ENCODE measurements around the gene NOM1. TPM values are rescaled to one million over a fixed set of nuclear protein-coding genes. Genes with fewer than 3 reads are reported as not detected.
A peak's percentile ranks its signal among the peaks of the same experiment; 100 is the strongest.

NOM1 gene
- total and polyA plus RNA-seq, 2 experiments from 2014 or later, result 17.7 to 36.5 TPM

- H3K27me3 Mint-ChIP-seq (ENCODE audit: insufficient read depth, low read depth, poor library complexity), result peaks cover 41% of the 10 kb centered on the region
- H2AFZ ChIP-seq, result no peak overlapping the region
Observed at GRCh38 chr7:156993021-156993924, 43.8 kb downstream of the NOM1 start.

DNA sequence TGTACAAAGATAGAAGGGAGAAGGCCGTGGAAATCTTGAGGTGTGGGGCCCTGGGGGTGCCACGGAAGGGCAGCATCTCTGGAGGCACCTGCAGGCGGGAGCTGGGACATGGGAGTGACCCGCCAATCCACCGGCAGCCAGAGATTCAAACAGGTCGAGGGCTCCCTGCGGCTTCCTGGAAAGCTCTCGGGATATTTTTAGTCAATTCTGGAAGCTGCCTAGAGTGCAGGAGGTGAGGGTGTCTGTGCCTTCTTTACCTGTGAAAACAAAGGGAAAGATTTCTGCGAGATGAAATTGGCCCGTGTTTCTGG lies 44.4 kb downstream of the NOM1 start:
- Histone ChIP-seq H3K27ac (ENCODE audit: low read depth) (no peak overlapping the region), H3K79me2 (replicated peaks; ENCODE audit: insufficient read depth) (no peaks in the 10 kb centered on the region), H3K27me3 (ENCODE audit: insufficient read depth) (peaks cover 42% of the 10 kb centered on the region), H3K4me1 (ENCODE audit: insufficient read depth) (peaks cover under 1% of the 10 kb centered on the region), H3F3A (replicated peaks; ENCODE audit: low read depth) (no peaks in the 10 kb centered on the region; the same call in 1 of the 2 replicates), H3K4me2 (no peak overlapping the region), H2AFZ (no peak overlapping the region), H3K9me2 (ENCODE audit: insufficient read depth) (no peaks in the 10 kb centered on the region), H3K4me3 (no peak overlapping the region), H4K20me1 (replicated peaks; ENCODE audit: insufficient read depth) (peaks cover 17% of the 10 kb centered on the region), H3K36me3 (ENCODE audit: insufficient read depth) (no peaks in the 10 kb centered on the region)
- Mint-ChIP-seq H3K27me3 (ENCODE audit: insufficient read depth, low read depth, poor library complexity) (peaks cover 47% of the 10 kb centered on the region), H3K9me3 (no peaks in the 10 kb centered on the region; the same call in 2 of the 3 replicates), H3K36me3 (ENCODE audit: low read depth) (no peaks in the 10 kb centered on the region), H3K4me1 (no peaks in the 10 kb centered on the region; the same call in 2 of the 3 replicates), H3K4me3 (no peak overlapping the region), H3K27ac (no peak overlapping the region)
- DNase-seq (ENCODE audit: low spot score) (no peak), ATAC-seq (peak; percentile 38)
- TF ChIP-seq ZNF331 (CRISPR knock-in tag; IDR thresholded peaks at IDR 0.05; ENCODE audit: low read depth) (no peak), JUNB (IDR thresholded peaks at IDR 0.05; ENCODE audit: unreplicated experiment) (no peak), CREB1 (CRISPR knock-in tag; IDR thresholded peaks at IDR 0.05; ENCODE audit: low read depth) (no peak), STAT1 (IDR thresholded peaks at IDR 0.05; ENCODE audit: unreplicated experiment) (no peak), ZNF462 (CRISPR knock-in tag; IDR thresholded peaks at IDR 0.05) (no peak), EZH2phosphoT487 (IDR thresholded peaks at IDR 0.05; ENCODE audit: unreplicated experiment) (no peak), NANOG (IDR thresholded peaks at IDR 0.05; ENCODE audit: borderline replicate concordance) (no peak)
- TF ChIP-seq, protein P1, sequence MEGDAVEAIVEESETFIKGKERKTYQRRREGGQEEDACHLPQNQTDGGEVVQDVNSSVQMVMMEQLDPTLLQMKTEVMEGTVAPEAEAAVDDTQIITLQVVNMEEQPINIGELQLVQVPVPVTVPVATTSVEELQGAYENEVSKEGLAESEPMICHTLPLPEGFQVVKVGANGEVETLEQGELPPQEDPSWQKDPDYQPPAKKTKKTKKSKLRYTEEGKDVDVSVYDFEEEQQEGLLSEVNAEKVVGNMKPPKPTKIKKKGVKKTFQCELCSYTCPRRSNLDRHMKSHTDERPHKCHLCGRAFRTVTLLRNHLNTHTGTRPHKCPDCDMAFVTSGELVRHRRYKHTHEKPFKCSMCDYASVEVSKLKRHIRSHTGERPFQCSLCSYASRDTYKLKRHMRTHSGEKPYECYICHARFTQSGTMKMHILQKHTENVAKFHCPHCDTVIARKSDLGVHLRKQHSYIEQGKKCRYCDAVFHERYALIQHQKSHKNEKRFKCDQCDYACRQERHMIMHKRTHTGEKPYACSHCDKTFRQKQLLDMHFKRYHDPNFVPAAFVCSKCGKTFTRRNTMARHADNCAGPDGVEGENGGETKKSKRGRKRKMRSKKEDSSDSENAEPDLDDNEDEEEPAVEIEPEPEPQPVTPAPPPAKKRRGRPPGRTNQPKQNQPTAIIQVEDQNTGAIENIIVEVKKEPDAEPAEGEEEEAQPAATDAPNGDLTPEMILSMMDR (conservative IDR thresholded peaks at IDR 0.05; ENCODE audit: low read depth in 2 of 2), result no peak

More at GRCh38 chr7:156993021-156993924, 43.8 kb downstream of the NOM1 start:
- no peak overlapping the region for H3K27ac ChIP-seq (ENCODE audit: low read depth)
- no peak for TF ChIP-seq ZNF114 (CRISPR knock-in tag; IDR thresholded peaks at IDR 0.05)
- TF ChIP-seq, protein P1 (conservative IDR thresholded peaks at IDR 0.05; ENCODE audit: low read depth in 2 of 2), result peak in 1 of 2 experiments; percentile 28; a peak in 1 of 4 replicates
- Mint-ChIP-seq H3K4me1 (no peaks in the 10 kb centered on the region; the same call in 2 of the 3 replicates), H3K36me3 (ENCODE audit: low read depth) (no peaks in the 10 kb centered on the region), H3K9me3 (no peaks in the 10 kb centered on the region; the same call in 2 of the 3 replicates), H3K4me3 (no peak overlapping the region), H3K27ac (no peak overlapping the region)
- no peaks in the 10 kb centered on the region; the same call in 1 of the 2 replicates for H3K4me1 ChIP-seq (ENCODE audit: insufficient read depth)
- no peak overlapping the region for H3K4me3 ChIP-seq
- no peaks in the 10 kb centered on the region for H3F3A ChIP-seq (replicated peaks; ENCODE audit: low read depth)
- H4K20me1 ChIP-seq (replicated peaks; ENCODE audit: insufficient read depth), result peaks cover 14% of the 10 kb centered on the region
- H3K36me3 ChIP-seq (ENCODE audit: insufficient read depth), result no peaks in the 10 kb centered on the region
- no peaks in the 10 kb centered on the region for H3K79me2 ChIP-seq (replicated peaks; ENCODE audit: insufficient read depth)
- no peaks in the 10 kb centered on the region for H3K9me2 ChIP-seq (ENCODE audit: insufficient read depth)
- DNase-seq (ENCODE audit: low spot score) (peak; percentile 40), ATAC-seq (peak; percentile 81)
- no peak overlapping the region for H3K4me2 ChIP-seq
- peaks cover 36% of the 10 kb centered on the region for H3K27me3 ChIP-seq (ENCODE audit: insufficient read depth)

Data from GM23338 (cell line).